Endometrial microvascular endothelial cells (primary cell): ENCODE results near the gene NPIPB2. TPM values are rescaled to one million over a fixed set of nuclear protein-coding genes. Genes with fewer than 3 reads are reported as not detected.
"Not testable (repeated sequence)": the region's sequence is repeated elsewhere in the genome, so short reads cannot be mapped to it uniquely, and the experiment has no call there.

Experiments used
- in situ Hi-C: cut with HindIII; loops from 2 replicates; pipeline ENCODE4 v1.10.0; 2017; ENCODE audit warnings: low sequenced_read_pairs, low pct_unique_long_range_greater_than_20kb; ENCODE audit errors: inconsistent ontology term
- total RNA-seq: library from RNA; depleted of rRNA; stranded (reverse); fragments of >200 nt; gene quantifications from one replicate; pipeline ENCODE4 v1.2.3, GENCODE V29; 2015; ENCODE audit errors: inconsistent ontology term

Gene NPIPB2
- total RNA-seq, 1 donor from 2014 or later, result not detected

GRCh38 chr16:11963706-11964105 is 21.9 kb upstream of the NPIPB2 start:
- in situ Hi-C loops, result no loop called here

GRCh38 chr16:11962978-11963377 is 21.1 kb upstream of the NPIPB2 start:
- in situ Hi-C loops, result not testable (repeated sequence)

- in situ Hi-C loops, result not testable (repeated sequence)
Observed at GRCh38 chr16:11962457-11962856, 20.6 kb upstream of the NPIPB2 start.

GRCh38 chr16:11957591-11958395 is 15.9 kb upstream of the NPIPB2 start:
- in situ Hi-C loops, result no loop called here

DNA sequence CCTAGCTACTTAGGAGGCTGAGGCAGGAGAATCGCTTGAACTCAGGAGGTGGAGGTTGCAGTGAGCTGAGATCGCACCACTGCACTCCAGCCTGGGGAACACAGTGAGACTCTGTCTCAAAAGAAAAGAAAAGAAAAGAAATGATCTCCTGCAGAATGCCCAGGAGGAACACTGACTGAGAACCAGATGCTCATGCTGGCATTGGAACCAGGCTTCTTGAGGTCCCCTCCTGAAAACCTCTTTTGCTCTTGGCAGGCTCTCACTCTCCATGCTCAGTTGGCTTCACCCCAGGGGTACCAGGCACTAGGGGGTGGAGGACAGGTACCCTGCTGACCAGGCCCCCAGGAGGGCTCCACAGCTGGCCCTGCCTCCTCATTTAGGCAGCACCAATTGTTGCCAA is 14.7 kb upstream of the NPIPB2 start:
- in situ Hi-C loops, result no loop called here

DNA sequence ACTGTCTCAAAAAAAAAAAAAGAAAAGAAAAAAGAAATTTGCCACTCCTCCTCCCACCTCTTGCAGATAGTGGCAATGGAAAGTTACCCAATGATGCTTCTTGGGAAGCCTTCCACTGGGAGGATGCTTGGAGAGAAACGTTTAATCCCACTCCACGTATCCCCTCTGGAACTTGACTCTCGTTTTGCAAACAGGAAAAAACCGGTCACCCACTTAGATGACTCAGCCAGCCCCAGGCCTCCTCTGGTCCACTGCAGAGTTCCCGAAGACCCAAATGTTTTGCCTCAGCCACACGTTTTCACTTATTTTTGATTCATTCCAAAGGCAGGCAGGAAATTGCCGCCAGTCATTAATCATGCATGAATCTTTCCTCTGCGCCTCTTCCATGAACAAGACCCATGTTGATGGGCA is 13.9 kb upstream of the NPIPB2 start:
- in situ Hi-C loops, result no loop called here

DNA sequence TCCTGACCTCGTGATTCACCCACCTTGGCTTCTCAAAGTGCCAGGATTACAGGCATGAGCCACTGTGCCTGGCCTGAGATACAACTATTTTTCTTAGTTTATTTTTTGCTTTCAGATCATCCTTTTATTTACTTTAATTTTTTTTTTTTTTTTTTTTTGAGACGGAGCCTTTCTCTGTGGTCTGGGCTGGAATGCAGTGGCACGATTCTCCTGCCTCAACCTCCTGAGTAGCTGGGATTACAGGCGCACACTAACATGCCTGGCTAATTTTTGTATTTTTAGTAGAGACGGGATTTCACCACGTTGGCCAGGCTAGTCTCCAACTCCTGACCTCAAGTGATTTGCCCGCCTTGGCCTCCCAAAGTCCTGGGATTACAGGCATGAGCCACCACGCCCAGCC is 11.7 kb upstream of the NPIPB2 start:
- in situ Hi-C loops, result not testable (repeated sequence)

- in situ Hi-C loops, result no loop called here
Observed at GRCh38 chr16:11950388-11950787, 8.5 kb upstream of the NPIPB2 start.

GRCh38 chr16:11949527-11949926 is 7.7 kb upstream of the NPIPB2 start:
- in situ Hi-C loops, result no loop called here

GRCh38 chr16:11948819-11949218 is 7.0 kb upstream of the NPIPB2 start:
- in situ Hi-C loops, result no loop called here

GRCh38 chr16:11946433-11946832 is 4.6 kb upstream of the NPIPB2 start:
- in situ Hi-C loops, result no loop called here

DNA sequence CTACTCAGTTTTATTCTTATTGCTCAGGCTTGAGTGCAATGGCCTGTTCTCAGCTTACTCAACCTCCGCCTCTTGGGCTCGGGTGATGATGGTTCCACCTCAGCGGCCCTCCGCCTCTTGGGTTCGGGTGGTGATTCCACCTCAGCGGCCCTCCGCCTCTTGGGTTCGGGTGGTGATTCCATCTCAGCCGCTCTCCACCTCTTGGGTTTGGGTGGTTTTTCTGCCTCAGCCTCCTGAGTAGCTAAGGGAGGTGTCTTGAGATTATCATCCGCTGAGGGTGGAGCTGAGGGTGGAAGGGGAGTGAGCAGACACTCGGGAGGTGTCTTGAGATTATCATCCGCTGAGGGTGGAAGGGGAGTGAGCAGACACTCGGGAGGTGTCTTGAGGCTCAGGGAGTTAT is 14.5 kb downstream of the NPIPB2 start:
- in situ Hi-C loops, result not testable (repeated sequence)

- in situ Hi-C loops, result loop anchor here (25.0 kb wide), 1 partner anchor 88 kb away; no protein-coding TSS in a partner anchor
Observed at GRCh38 chr16:11924046-11924445, 17.8 kb downstream of the NPIPB2 start.

- in situ Hi-C loops, result loop anchor here (25.0 kb wide), 1 partner anchor 96 kb away; no protein-coding TSS in a partner anchor
Observed at GRCh38 chr16:11916524-11917285, 25.1 kb downstream of the NPIPB2 start.

DNA sequence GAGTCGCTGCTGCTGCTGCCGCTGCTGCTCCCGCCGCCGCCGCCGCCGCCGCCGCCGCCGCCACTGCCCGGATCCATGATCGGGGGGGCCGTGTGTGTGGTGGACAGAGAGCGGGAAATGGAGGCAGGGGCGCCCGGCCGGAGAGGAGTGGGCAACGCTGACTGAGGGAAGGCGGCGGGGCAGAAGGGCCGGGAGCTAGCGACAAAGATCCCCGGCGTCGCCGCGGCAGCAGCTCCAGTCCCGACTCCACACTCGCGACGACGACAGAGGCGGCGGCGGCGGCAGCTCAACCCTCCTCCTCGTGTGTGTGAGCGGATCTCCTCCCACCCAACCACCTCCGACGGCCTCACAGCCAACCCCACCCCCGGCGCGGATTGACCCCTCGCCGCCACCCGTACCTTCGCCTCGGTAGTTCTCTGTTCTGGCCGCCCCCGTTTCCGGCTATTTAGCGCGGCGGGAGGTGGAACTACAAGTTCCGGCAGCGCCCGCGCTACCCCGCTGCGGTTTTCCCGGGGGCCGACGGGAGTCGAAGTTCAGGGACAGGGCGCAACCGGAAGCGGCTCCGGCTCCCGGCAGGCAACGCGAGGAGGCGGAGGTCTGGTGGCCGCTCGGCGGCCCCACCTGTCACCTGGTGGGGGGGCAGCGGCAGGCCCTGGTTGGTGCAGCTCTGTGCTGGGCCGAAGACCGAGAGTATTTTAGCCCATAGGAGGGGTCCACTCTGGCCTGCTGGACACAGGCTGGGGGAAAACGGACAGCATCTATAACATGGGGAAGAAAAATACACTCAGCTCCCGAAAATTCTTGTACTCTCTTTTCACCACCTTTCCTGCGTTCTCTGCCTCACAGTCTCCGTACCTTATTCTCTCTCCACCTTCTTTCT is 26.0 kb downstream of the NPIPB2 start, which contains the start of gene GSPT1:
Gene GSPT1, minus strand, starts transcription at position 313 of the 880 bp plus-strand sequence. Its CDS starts 236 bp downstream, at position 77.
- in situ Hi-C loops, result loop anchor here (25.0 kb wide), 1 partner anchor 96 kb away; no protein-coding TSS in a partner anchor

- in situ Hi-C loops, result loop anchor here (25.0 kb wide), 1 partner anchor 97 kb away; no protein-coding TSS in a partner anchor
Observed at GRCh38 chr16:11915114-11915643, 26.7 kb downstream of the NPIPB2 start.

GRCh38 chr16:11914210-11915113 is 27.4 kb downstream of the NPIPB2 start:
- in situ Hi-C loops, result loop anchor here (25.0 kb wide), 1 partner anchor 98 kb away; no protein-coding TSS in a partner anchor
